CD1c-positive myeloid dendritic cell (primary cell): ENCODE results near the gene STH.
"Not testable (repeated sequence)": the region's sequence is repeated elsewhere in the genome, so short reads cannot be mapped to it uniquely, and the experiment has no call there.

Experiments used
- DNase-seq: peaks from one replicate; pipeline ENCODE4 v3.0.0-alpha.2; 2016; ENCODE audit errors: extremely low spot score

Gene STH, protein sequence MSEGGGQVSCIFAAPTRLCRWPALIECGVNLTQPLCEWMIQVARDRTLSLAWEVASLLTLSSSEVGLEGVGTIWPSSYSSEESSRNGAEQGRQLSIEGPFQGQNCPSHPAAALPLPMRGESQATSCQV

DNA sequence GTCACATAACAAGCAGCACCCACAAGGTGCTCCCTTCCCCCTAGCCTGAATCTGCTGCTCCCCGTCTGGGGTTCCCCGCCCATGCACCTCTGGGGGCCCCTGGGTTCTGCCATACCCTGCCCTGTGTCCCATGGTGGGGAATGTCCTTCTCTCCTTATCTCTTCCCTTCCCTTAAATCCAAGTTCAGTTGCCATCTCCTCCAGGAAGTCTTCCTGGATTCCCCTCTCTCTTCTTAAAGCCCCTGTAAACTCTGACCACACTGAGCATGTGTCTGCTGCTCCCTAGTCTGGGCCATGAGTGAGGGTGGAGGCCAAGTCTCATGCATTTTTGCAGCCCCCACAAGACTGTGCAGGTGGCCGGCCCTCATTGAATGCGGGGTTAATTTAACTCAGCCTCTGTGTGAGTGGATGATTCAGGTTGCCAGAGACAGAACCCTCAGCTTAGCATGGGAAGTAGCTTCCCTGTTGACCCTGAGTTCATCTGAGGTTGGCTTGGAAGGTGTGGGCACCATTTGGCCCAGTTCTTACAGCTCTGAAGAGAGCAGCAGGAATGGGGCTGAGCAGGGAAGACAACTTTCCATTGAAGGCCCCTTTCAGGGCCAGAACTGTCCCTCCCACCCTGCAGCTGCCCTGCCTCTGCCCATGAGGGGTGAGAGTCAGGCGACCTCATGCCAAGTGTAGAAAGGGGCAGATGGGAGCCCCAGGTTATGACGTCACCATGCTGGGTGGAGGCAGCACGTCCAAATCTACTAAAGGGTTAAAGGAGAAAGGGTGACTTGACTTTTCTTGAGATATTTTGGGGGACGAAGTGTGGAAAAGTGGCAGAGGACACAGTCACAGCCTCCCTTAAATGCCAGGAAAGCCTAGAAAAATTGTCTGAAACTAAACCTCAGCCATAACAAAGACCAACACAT, at the start of gene STH:
Gene STH, plus strand, starts transcription at position 264 of the 913 bp plus-strand sequence. Its CDS starts 30 bp downstream, at position 294.
- DNase-seq: no peak

DNA sequence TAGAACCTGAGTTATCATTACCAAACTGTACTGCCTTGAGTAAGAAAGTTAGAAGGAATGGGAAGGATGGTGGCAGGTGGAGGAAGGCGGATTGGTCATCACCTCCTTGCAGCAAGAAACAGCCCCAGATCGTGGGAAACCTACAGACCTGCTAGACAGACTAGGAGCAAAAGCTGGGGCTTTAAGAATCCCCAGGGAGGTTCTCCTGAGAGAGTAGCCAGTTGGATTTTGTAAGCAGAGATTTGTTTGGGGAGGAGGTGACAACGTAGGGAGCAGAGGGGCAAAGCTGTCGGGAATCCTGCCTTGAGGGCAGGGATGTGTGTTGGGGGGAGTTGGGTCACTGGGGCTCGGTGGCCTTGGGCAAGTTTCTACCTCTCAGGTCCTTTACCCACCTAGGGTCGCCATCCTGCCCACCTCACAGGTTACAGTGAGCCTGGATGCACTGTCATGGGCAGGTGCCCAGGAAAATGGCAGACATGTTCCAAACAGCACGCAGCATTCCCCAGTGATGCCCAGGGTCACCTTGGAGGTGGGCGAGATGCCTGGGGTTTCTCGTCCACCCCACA, 49.2 kb upstream of the STH start:
- DNase-seq: no peak

DNA sequence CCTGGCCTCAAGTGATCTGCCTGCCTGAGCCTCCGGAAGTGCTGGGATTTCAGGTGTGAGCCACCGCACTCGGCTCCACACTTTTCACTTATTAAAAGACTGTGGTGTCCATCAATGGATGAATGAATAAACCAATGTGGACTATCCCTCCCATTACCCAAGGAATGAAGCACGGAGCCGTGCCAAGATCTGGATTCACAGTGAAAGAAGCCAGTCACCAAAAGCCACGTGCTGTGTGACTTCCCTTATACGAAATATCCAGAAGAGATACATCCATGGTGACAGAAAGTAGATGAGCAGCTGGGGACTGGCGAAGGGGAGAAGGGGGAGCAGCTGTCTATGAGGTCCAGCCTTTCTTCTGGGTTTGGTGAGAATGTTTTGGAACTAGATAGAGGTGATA, 48.2 kb upstream of the STH start:
- DNase-seq: no peak

DNA sequence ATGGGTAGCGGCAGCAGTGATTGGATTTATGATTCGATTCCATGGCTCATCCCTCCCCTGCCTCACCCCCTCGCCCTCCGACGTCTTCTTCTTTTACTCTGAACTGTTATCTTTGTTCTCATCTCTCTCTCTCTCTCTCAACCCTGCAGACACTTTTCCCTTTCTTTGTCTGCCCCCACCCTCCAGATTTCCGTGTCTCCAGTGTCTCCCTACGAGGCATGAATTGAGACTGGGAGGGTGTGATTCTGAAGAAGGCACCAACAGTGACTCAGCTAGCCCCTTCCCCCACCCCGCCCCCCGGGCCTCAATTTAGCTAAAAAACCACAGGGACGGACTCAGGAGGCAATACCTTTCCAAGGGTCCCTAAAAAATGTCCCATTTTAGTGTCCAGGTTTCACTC, 47.6 kb upstream of the STH start:
- no peak for DNase-seq

DNA sequence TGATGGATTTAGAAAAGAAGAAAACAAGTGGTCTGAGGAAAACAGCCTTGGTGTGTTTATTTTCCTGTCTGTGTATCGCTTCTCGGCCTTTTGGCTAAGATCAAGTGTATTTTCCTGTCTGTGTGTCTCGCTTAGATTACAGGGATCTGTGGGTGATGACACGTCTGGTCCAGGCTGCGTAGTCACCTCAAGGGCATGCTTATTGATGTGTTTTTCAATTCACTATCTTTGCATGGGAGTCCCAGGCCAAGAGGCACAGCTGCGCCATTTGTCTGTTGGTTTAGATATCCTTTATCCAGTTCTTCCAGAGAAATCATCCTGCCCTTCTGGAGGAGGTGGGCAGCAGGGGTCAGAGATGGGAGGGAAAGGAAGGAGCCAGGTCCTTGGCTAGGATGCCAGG, 47.1 kb upstream of the STH start:
- DNase-seq: no peak

DNA sequence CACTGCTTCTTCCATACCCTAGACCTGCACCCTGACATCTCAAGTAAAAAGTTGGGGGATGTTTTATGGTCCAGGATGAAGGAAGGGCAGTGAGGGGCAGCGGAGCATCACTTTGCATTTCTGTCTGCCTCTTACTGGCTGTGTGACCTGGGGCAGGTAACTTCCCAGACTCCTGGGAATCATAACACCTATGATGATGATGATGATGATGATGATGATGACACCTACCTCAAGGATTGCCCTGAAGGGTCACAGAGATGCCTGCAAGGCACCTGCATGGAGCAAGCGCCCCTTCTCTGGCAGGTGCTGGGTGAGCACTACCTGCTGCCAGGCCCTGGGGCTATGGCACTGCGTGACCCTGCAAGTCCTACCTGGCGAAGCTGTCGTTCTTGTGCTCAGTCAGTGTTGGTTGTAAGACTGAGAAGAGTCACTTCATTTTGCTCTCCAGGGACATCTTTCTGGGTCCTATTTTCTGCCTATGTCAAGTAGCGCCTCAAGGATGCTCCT, 46.2 kb upstream of the STH start:
- DNase-seq: no peak

DNA sequence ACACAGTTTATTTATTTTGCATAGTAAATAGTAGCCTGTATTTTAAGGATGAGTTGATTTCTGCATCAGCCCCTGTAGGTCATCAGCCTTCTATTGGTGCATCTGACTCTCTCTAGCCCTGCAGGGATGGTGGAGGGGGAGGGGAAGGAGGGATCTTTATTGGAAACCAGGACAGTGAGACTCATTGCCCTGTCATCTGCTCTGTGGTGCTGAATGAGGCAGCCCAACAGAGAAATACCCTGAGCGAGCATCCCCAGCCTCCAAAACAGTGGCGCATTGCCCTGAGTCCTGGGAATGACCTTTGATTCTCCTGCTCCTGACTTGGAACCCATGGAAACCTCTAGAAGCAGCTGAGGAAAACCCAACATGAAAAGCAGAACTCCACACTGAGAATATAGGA, 45.5 kb upstream of the STH start:
- DNase-seq: no peak

DNA sequence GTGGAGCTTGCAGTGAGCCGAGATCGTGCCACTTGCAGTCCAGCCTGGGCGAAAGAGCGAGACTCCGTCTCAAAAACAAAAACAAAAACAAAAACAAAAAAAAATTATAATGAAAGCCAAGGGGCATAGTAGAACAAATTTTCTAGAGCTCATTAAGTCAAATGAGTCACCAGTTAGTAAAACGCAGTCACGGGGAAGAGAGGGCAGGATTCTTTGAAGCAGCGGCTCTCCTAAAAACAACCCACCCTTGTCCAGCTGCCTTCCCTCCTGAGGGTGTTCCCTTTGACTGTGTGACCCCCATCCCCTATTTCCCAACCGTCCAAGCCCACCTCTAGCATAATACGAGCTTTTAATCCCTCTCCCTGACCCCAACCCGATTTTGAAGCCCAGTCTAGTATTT, 44.1 kb upstream of the STH start:
- DNase-seq: no peak

DNA sequence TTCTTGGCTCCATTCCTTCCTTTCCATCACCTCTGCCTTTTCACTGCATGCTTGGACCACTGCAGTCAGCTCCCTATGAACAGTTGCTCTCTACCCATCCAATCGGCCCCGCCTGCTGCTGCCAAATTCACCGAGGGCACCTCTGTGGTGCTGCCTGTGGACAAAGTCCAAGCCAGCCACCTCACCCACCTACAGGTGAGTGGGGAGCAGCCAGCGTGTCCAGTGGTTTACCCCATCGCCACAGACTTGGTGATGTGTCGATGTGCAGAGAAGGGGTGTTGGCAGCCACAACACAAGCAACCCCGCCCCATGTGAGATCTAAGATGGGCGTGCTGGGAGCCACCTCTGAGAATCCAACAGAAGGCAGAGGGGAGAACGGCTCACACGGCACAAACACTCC, 43.7 kb upstream of the STH start:
- no peak for DNase-seq

DNA sequence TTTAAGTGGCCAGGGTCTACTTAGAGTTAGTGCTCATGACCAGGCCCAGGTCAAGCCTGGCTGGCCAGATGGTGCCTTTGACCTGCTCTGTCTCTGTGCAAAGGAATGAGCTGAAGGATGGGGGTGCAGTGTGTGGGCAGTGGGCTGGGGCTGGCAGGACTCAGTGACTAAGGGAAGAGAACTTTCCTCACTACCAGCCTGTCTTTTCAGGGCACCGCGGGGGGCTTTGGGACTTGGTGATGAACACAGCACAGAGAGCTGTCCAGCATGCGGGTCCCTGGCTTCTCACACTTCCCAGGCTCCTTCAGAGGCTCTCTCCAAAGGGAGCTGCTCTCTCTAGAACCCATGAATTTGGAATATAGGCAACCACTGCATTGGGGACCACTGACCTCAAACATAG, 43.0 kb upstream of the STH start:
- DNase-seq: no peak

DNA sequence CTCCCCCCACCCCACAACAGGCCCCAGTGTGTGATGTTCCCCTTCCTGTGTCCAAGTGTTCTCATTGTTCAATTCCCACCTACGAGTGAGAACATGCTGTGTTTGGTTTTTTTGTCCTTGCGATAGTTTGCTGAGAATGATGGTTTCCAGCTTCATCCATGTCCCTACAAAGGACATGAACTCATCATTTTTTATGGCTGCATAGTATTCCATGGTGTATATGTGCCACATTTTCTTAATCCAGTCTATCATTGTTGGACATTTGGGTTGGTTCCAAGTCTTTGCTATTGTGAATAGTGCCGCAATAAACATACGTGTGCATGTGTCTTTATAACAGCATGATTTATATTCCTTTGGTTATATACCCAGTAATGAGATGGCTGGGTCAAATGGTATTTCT, 42.3 kb upstream of the STH start:
- DNase-seq: not testable (repeated sequence)

DNA sequence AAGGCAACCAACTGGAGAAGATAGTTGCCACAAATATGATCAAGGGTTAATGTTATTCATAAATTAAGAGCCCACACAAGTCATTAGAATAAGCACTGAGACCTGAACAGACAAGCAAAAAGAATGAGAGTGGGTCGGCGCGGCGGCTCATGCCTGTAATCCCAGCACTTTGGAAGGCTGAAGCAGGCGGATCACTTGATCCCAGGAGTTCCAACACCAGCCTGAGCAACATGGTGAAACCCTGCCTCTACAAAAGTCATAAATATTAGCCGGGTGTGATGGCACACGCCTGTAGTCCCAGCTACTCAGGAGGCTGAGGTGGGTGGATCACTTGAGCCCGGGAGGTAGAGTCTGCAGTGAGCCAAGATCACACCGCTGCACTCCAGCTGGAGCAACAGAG, 40.7 kb upstream of the STH start:
- DNase-seq: no peak

DNA sequence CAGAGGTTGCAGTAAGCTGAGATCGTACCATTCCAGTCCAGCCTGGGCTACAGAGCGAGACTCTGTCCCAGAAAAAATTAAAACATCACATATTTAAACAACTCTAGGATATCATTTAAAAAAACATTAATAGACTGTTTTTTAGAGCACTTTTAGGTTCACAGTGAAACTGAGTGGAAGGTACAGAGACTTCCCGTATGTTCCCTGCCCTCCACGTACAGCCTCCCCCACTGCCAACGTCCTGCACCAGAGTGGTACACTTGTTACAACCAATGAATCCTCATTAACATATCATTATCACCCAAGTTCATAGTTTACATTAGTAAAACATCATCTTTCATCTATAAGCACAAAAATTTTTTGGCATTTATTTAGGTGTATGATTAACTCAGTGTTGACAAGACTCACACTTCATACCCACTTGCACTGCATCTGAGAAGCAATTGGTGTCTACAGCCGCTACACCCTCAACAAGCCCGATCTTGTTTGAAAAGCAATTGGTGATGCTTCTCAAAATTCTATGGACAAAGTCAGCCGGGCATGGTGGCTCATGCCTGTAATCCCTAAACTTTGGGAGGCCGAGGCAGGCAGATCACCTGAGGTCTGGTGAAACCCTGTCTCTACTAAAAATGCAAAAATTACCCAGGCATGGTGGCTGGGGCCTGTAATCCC, 39.9 kb upstream of the STH start:
- no peak for DNase-seq

DNA sequence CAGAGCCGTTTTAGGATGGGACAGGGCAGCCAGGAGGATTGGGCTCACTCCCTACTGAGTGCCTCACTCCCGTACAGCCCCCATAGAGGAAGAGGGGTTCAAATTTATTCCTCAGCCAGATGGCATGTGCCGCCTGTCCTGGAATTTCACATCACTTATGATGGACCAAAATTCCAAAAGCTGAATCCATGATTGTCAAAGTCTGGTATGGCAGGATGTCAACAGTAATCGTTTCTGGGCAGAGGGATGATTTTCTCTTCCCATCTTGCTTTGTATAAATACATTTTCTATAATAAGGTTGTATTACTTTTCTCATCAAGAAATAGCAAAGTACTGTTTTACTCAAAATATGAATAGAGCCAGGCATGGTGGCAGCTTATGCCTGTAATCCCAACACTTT, 38.7 kb upstream of the STH start:
- DNase-seq: no peak

DNA sequence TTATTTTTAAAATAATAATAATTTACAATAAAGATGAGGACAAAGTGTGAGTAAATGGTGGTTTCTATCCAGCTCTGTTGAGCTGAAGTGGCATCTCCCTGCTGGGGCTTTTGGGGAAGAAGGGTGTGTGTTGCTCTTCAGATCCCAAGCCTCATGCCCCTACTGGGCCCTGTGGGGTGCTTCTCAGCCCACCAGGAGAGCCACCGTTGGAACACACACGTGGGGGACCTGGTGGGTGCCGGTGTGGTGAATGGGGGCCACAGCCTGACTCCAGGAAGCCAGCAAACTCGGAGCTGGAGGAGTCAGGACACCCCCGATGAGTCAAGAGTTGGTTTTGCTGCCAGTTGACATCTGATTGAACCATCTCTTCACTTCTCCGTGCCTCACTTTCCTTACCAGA, 37.8 kb upstream of the STH start:
- DNase-seq: no peak

DNA sequence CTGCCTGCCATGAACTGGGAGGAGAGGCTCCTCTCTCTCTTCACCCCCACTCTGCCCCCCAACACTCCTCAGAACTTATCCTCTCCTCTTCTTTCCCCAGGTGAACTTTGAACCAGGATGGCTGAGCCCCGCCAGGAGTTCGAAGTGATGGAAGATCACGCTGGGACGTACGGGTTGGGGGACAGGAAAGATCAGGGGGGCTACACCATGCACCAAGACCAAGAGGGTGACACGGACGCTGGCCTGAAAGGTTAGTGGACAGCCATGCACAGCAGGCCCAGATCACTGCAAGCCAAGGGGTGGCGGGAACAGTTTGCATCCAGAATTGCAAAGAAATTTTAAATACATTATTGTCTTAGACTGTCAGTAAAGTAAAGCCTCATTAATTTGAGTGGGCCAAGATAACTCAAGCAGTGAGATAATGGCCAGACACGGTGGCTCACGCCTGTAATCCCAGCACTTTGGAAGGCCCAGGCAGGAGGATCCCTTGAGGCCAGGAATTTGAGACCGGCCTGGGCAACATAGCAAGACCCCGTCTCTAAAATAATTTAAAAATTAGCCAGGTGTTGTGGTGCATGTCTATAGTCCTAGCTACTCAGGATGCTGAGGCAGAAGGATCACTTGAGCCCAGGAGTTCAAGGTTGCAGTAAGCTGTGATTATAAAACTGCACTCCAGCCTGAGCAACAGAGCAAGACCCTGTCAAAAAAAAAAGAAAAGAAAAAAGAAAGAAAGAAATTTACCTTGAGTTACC, 36.7 kb upstream of the STH start:
- no peak for DNase-seq

DNA sequence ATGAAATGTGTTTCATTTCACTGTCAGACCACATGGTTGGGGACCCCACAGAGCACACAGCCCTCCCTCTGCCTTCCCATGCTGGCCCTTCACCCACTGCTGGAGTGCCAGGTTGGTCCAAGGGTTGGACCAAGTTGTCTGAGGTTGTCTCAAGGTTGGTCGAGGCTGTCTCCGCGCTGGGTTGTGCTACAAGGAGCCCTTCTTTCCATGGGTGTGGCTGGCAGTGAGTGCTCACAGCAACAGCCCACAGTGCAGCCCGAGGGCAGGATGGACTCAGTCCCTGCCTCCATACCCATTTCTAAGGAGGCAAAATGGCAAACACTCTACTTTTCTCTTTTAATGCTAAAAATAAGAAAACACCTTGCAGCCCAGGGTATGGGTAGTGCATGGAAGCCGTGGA, 35.8 kb upstream of the STH start:
- no peak for DNase-seq

DNA sequence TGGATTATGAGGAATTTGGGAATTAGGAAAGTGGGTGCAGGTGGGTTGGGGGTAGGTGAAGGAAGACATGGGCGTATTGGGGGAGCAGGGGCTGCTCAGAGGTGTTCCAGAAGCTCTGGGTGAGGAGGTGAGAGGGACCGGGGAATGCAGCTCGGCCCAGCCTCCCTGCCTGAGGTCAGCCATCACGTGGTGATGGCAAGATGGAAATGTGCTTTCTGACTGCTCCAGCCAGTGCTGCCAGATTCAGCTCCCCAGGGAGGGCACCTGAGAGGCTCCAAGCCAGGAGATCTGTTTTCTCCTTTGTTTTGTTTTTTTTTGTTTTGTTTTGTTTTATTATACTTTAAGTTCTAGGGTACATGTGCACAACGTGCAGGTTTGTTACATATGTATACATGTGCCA, 35.2 kb upstream of the STH start:
- DNase-seq: no peak

DNA sequence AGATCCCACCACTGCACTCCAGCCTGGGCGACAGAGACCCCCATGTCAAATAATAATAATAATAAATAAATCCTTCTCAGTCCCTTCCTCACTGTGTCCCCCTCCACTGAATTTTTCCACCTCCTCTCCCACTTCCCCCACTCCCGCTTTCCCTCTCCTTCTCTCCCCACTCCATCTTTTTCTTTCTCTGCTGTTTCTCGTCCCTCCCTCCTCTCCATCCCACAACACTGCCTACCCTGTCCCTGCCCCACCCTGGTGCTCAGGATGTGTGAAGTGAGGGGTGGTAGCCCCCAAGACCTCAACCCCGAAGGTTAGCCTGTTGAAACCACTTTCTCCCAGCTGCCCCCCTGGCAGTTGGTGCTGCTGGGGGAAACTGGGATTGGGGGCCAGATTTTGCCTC, 34.4 kb upstream of the STH start:
- no peak for DNase-seq

DNA sequence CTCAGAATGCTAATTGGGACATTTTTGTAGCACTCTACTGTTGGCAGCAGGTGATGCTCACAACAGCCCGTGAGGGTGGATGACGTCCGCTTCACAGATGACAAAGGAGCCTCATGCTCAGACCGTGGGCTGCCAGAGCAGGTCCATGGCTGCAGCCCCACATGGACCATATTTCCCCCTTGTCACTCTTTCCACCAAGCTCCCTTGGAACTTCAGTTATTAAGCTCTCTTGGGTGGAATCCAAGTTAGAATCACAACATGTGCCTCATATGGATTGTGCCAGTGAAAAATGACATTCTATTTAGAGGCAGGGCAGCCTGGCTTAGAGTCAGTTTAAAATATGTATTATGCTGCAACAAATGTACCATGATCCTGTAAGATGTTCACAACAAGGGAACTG, 33.2 kb upstream of the STH start:
- DNase-seq: no peak

DNA sequence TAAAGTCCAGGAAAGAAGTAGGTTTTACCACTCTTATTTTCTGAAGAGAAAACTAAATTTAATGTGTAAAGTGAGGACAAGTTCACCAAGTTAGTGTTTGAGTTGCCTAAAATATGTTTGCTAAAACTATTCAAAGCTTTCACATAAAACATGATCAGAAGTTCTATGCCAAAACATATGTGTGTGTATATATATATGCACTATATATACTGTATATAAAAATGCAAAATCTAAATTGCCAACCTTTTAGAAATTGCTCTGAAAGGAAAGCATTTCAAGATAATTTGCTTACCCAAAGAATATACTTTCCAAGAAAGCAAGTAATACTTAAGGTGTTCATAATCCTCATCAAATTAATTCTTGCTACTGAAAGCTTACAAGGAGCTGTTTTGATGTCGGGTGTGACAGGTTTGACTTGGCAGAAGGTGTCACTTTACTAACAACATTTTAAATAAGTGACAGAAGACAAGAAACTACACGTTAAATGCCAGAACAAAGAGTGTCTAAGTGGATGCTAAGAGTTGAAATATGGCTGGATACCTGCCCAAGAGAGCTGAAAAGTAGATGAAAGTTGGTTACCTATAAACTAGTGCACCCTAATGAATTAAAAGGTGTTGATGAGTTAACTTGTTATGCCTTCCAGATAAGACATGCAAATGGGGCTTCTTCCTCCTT, 32.3 kb upstream of the STH start:
- no peak for DNase-seq
